ENCODE data around the gene PLIN3.

GRCh38 chr19:4867534-4868285, at the start of gene PLIN3:
- no peak for TF ChIP-seq CTCF (IDR thresholded peaks at IDR 0.05)
- peak; percentile 59 to 82 for TF ChIP-seq POLR2AphosphoS5 (IDR thresholded peaks at IDR 0.05; ENCODE audit: insufficient read depth in 1 of 2, low read depth in 1 of 2)
